ENCODE results near the gene AQP10.
"Not testable (repeated sequence)": the region's sequence is repeated elsewhere in the genome, so short reads cannot be mapped to it uniquely, and the experiment has no call there.

The AQP10 gene

DNA sequence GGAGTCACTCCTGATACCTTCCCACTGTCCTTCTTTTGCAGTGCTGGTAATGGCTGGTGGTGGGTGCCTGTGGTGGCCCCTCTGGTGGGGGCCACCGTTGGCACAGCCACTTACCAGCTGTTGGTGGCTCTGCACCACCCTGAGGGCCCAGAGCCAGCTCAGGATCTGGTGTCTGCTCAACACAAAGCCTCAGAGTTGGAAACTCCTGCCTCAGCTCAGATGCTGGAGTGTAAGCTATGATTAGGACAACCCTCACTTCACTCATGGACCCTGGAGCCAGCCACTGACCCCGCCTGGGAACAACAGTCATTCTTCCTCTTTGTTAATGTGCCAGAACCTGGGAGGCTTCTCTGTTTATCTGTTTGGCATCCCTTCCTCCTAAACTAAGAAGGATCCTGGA lies 3.3 kb downstream of the AQP10 start:
- DNase-seq (ENCODE audit: low spot score): no peak

DNA sequence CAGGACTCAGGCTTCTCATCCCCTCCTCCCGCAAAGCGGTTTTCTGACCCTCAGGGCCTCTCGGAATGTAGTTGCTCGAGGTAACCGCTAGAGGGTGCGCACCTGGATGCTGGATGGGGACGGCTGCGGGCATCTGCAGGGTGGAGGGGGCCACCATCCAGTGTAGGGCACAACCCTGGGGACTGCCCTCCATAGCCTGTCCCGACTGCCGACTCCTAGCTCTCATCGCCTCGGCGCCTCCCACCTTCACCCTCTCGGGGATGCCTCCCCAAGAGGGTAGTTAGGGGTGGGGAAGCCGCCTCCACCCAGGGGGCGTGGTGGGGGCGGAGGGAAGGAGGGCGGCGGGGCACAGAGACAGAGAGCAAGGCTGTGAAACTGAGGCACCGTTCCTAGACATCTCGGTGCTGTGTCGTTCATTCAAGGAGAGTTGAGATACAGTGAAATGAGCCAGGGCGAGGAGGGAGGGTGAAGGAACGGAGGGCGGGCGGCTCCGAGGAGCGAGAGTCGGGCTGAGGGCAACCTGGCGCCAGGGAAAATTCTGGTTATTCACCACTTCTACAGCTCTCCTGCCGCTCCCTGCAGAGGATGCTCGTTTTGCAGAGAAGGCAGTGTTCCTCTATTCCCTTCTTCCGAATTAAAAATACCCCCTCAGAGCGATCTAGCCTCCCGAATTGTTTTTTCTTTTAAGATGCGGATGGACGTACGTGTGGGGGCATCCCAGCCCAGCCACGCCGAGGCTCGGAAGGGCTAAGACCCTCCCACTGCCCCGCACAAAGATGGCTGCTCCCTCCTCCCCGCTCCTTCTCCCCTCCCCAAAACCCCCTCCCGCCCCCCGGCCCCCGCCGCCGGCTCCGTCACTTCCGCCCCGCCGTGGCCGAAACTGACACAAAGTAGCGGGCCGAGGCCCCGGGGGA lies 4.0 kb downstream of the AQP10 start, which contains the start of gene ATP8B2:
Gene ATP8B2 (plus strand): TSS at position 857 of the 914 bp plus-strand sequence. CDS start 2,617 bp downstream, outside the sequence.
- DNase-seq (ENCODE audit: low spot score): peak; percentile 87

DNA sequence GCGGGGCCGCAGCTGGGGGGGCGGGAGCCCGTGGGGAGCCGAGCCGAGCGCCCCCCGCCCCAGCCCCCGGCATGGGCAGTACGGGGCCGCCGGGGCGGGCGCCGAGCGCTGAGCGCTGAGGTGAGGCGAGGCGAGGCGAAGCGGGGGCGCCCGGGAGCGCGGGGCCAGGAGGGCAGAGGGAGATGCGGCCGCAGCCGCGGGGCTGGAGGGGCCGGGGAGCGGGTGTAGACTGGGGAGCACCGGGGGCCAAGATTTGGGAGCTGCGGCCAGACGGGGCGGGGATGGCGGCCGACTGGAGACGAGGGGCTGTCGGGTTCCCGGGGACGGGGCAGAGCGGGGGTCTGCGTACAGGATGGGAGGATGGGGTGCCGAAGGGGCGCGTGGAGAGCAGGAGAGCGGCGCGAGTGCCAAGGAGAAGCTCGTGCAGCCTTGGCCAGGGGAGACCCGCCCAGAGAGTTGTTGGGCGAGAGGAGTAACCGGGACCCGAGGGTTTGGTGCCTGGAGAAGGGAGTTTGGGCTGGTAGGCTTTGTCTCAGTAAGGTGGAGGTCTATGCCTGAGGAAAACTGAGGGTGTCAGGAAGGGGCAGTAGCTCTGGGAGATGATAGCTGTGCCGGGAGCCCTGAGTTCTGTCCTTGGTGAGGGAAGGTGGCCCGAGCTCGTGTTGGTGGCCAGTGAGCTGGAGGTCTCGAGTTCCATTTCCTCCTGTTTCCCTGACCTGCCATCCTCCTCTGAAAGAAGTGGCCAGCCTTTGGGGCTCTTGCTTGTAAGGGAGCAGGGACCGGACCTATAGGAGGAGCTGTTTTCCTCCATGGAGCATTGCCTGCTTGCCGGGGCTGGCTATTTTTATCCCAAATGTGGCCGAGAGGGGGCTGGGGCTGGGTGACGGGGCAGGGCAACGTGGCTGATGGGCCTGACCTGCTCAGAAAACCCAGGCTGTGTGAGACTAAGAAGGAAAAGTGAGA lies 5.0 kb downstream of the AQP10 start:
- DNase-seq (ENCODE audit: low spot score): no peak

DNA sequence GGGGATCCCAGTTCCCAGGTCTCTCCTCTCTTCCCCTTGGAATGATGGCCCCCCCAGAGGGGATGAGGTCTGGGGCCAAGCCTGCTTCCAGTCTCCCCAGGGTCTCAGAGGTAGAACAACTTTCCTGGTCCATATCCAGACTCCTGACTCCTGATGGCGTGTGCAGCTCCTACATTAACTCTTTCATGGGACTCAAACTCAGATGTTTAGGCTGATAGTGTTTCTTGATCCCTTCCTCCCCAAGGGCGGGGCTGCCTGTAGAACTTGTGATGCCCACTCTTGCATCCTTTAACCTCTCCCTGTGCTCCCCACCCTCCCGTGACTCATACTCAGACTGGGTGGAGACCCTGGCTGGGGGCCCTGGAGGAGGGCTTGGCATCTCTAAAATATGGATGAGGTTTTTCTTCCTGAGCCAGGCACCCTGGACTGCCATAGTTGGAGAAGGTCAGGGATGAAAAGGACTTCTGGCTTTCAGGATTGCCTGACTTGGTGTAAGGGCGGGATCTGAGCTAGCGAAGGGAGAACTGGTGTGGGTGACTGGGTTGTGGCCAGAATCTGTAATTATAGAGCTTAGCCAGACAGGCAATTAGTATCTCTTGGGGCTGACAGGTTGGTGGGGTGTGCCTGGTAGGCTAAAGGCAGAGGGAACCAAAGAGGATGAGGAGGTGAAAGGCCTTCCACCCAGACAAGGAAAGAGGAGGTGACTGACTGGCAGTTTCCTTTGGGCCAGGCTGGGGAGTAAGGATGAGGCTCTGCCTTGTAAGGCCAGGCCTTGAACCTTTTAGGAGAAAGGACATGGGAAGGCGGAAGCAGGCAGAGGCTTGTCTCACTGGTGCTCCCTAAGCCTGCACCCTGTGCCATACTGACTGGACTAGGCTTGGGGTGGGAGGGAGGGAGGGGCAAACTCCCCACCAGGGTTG lies 5.9 kb downstream of the AQP10 start:
- peak; percentile 45 for DNase-seq (ENCODE audit: low spot score)

DNA sequence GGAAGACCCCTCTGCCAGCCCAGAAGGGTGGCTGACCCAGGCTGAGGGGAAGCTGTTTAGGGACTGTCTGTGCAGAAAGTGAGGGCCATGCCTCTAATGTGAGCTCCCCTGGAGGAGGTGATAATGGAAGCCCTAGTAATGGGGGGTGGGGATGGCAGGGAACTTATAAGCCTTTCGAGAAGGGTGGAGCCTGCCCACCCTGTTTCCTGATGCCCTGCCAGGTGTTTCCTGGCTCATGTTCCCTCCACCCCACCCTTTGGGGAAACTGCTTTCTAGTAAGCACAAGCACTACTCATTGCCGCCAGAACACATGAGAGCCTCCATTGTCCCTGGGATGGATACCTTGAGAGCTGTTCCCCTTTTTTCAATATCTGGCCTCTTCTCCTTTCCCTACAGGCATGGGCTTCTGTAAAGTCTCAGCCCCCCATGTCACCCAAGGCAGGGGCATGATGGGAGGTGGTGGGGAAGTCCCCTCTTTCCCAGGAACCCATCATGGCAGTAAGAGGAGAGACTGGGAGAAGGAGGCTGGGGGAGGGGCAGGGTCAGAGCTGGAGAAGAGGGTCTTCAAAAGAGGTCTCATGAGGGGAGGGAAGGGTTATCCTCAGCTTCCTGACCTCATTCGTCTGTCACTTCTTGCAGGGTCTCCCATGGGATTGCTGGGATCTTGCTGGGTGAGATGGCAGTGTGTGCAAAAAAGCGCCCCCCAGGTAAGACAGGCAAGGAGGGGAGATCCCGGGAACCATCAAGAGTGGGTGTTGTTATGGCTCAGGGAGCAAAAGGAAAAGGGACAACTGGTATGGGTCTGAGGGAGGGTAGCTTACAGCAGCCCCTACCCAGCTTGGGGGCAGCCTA lies 6.8 kb downstream of the AQP10 start:
- peak; percentile 52 for DNase-seq (ENCODE audit: low spot score)

DNA sequence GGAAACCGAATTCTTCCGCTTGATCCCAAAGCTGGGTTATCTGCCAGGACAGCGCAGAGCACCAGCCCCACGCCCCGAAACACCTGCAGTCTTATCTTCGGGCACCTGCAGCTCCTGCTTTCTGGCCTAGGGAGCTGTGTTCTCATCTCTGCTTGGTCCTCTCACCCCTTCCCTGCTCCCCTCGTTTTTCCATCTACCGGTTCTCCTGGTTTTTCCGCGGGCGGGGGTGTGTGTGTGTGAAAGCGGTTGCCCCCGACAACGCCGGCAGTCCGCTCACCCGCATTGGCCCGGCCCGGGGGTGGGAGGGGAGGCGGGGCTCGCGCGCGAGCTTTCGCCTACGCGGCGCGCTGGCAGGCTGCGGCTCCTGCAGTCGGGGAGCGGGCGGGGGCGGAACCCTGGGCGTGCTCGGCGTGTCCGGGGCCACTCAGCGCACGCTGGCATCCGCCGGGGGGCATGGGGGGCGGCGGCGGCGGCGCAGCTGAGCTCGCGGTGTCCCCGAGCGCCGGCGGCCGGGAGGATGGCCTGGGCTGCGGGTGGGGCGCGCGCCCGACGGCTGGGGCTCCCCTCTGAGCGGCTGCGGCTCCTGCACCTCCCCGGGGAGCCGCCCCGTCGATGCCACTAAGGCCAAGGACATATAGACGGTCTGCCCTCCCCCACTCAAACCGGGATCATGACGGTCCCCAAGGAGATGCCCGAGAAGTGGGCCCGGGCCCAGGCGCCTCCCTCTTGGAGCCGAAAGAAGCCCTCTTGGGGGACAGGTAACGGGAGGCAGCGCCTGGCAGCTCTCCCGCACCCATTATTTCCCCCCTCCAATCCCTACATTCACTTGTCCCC lies 7.6 kb downstream of the AQP10 start:
- peak; percentile 84 for DNase-seq (ENCODE audit: low spot score)

DNA sequence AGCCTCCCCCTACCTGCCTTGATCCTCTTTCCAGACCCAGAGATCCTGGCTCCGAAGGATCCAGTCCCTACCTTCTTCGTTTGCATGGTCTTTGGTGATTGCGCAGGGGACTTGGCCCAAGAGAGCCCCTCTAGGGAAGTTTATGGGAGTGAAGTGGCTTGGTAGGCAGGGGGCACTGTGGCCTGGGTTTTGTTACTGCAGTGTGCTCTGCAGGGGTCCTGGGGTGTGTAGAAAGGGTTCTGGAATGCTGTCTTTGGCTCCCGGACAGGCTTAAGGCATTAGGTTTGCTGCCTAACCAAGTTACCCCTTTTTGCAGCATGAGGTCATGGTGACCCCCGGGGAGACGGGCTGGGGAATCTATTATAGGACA lies 8.2 kb downstream of the AQP10 start:
- DNase-seq (ENCODE audit: low spot score): no peak

DNA sequence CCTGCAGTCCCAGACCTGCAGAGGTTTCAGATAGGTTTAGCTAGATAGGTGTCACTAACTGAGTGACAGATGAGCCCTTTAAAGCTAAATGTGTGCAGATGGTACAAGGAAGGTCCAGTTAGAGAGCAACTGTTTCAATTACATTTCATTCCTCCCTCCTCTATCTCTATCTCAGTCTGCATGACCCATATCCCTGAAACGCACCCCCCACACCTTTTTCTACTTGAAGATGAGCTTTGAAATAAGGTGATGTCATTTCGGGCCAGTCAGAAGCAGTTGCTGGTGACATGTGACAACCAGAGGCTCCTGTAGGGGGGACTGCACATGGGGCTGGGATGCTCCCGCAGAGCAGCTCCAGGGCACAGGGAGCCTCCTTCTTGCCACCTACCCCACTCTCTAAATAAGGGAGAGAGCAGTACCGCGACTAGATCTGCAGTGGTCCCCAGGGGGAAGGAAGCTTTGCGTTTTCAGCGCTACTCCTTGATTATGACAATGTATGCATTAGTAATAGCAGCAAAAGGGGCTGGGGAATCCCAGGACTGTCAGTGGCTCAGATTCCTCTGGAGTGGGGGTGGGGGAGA lies 8.7 kb downstream of the AQP10 start:
- DNase-seq (ENCODE audit: low spot score): peak; percentile 41

DNA sequence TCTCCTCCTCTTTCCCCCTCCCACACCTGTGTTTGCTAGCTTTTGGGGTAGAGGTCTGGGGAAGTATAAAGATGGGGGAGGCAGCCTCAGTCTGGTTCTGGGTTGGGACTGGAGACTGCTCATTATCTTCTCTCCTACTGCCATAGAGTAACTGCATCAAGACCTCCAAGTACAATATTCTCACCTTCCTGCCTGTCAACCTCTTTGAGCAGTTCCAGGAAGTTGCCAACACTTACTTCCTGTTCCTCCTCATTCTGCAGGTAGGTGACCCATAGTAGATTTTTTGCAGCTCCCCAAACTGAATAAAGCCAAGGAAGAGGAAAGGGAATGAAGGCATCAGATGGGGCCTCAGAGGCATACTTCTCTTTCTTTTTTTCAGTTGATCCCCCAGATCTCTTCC lies 9.8 kb downstream of the AQP10 start:
- DNase-seq (ENCODE audit: low spot score): peak; percentile 38

DNA sequence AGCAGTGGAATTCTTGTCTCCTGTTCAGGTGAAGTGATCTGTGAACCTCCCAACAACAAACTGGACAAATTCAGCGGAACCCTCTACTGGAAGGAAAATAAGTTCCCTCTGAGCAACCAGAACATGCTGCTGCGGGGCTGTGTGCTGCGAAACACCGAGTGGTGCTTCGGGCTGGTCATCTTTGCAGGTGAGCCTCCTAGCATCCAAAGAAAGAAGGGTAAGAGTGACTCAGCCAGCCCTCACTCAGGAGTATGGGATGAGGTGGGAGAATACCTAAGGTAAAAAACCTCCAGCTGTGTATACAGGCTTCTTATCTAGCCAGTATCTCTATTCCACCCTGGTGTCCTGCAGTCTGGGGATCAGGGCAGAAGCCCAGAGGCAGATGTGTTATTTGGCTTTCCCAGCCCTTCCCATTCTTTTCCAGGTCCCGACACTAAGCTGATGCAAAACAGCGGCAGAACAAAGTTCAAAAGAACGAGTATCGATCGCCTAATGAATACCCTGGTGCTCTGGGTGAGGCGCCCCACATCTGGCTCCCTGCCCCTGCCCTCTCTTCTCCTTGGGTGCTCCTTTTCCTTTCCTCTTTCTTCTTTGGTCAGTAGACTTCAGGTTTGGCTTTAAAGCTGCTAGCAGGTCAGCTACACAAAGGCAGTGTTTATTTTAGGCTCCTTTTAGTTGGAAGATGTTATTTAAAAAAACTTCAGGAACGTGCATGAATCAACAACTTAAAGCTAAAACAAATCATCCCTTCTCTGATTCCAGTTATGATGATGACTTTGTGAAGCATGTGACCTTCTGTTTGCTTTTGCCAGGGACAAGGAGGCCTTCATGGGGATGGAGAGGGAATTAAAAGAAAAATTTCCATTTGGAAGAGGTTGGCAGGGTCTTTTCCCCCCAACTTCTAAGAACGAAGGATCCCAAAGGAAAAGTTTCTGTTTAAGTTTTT lies 13.5 kb downstream of the AQP10 start:
- no peak for DNase-seq (ENCODE audit: low spot score)

DNA sequence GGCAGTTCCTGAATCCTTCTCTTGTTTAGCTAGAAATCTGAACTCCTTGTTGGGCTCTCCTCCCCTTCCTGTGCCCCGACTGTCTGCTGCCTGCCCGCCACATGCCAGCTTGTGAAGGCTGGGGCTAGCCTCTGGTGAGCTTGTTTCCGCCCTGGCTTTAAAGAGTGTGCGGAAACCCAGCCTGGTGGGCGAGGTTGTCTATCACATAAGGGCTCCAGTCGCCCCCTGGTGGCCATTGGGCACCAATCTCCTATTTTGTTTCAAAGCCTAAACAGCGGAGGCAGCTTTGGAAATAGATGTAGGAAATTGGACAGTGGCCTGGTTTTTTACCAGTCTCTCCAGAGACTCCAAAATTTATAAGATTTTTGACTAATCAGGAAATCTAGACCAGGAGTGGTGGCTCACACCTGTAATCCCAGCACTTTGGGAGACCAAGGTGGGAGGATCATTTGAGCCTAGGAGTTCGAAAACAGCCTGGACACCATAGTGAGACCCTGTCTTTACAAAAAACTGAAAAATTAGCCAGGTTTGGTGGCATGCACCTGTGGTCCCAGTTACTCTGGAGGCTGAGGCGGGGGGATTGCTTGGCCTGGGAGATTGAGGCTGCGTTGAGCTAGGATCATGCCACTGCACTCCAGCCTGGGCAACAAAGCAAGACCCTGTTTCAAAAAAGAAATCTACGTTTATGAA lies 14.3 kb downstream of the AQP10 start:
- DNase-seq (ENCODE audit: low spot score): peak; percentile 92

DNA sequence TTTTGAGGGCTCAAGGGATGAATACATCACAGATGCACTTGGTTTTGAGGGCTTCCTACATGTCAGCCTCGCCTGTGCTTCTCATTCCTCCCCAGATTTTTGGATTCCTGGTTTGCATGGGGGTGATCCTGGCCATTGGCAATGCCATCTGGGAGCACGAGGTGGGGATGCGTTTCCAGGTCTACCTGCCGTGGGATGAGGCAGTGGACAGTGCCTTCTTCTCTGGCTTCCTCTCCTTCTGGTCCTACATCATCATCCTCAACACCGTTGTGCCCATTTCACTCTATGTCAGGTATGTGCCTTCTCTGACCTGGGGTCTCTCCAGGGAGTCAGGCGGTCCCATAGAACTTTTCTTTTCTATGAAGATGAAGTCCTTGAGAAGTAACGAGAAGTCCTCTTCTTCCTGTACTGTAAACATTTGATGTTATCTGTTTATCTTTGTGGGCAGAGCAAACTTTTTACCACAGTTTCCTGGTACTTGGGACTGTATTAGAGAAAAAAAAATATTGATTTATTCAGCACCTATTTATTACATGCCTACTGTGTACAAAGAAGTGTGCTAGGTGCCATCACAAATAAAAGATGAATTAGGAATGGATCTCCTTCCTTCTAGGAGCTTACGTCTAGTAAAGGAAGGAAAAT lies 16.5 kb downstream of the AQP10 start:
- DNase-seq (ENCODE audit: low spot score): peak; percentile 56

DNA sequence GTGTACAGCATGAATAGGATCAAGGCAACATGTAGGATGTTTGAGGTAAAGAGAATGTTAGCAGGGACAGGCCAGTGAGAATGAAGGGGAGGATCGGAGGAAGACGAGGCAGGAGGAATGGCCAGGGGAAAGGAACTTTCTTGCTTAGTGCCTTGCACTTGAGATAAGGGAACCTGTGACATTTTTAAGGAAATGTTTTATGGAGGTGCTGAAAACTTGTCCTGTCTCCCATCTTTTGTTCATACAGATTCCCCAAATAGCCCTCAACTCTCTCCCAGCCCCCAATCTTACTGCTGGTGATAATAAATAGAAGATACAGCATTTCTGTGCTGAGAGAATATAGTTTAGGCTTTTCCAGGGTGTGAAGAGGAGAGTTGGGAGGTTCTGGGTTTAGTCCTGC lies 18.0 kb downstream of the AQP10 start:
- no peak for DNase-seq (ENCODE audit: low spot score)

DNA sequence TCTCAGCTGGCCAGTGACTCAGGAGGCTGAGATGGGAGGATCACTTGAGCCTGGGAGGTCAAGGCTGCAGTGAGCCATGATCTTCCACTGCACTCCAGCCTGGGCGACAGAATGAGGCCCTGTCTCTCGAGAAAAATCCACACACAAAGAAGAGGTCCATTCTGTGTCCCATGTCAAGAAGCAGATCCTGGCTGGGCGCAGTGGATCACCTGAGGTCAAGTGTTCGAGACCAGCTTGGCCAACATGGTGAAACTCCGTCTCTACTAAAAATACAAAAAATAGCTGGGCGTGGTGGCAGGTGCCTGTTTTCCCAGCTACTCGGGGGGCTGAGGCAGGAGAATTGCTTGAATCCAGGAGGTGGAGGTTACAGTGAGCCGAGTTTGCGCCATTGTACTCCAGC lies 20.5 kb downstream of the AQP10 start:
- not testable (repeated sequence) for DNase-seq (ENCODE audit: low spot score)

DNA sequence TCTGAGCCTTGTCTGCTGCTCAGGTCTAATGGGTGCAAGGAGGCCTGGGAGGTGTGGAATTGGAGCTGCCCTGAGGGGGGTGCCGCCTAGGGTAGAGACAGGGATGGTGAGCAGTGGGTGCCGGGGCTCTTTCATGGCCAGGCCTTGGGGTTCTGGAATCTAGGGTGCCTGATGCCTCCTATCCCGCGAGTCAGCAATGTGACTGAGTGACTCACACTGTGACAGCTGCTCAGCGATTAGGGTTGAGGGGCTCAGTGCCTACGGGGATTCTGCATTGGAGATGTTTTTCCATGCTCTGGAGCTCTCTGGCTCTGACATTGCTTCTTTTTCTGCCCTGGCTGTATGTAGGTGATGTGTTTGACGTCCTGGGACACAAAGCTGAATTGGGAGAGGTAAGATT lies 21.2 kb downstream of the AQP10 start:
- no peak for DNase-seq (ENCODE audit: low spot score)

DNA sequence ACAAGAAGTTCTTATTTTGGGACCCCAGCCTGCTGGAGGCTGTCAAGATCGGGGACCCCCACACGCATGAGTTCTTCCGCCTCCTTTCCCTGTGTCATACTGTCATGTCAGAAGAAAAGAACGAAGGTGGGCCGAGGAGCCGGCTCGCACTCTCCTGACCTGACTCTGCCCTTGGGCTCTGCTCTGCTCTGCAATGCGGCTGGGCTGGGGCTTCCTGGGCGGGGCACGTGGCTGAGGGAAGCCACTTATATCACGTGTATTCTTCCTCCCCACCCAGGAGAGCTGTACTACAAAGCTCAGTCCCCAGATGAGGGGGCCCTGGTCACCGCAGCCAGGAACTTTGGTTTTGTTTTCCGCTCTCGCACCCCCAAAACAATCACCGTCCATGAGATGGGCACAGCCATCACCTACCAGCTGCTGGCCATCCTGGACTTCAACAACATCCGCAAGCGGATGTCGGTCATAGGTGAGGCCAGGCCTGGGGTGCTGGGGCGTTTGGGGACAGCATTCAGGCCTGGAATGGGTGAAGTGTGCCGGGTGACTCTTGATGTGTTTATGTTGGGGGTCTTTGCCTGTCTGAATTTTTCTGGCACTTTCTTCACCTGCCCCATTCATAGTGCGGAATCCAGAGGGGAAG lies 22.1 kb downstream of the AQP10 start:
- DNase-seq (ENCODE audit: low spot score): peak; percentile 76
